HEK293 (cell line): ENCODE results near the gene AKAP6.

ENCODE experiments used
- CTCF ChIA-PET: fragments of 350-600 bp; formaldehyde crosslinking; extraction: SDS; loops from one replicate; lab custom pipeline; 2021; ENCODE audit warnings: antibody characterized with exemption; lab: Yijun Ruan, JAX
- POLR2A ChIA-PET: fragments of 300-600 bp; formaldehyde crosslinking; extraction: SDS; loops from one replicate; lab custom pipeline; 2020; ENCODE audit warnings: antibody characterized with exemption, inconsistent platforms; lab: Yijun Ruan, JAX
- H3K27ac ChIP-seq: fragments of 200-500 bp; sonication (Bioruptor generic); 2 replicates; pipeline ENCODE4 v1.5.1; 2014; ENCODE audit warnings: low read depth, low read length, control low read depth, inconsistent platforms; ENCODE audit errors: extremely low read depth
- H3K36me3 ChIP-seq, 2 experiments: fragments of 200-500 bp in 1 of 2; sonication (Bioruptor generic) in 1 of 2; 1 replicate in 1 of 2; 2 replicates in 1 of 2; pipeline ENCODE4 v1.5.1; 2014 to 2017; ENCODE audit warnings: inconsistent platforms in 2 of 2, low read length in 2 of 2; ENCODE audit not compliant: control insufficient read depth in 2 of 2, insufficient read depth in 1 of 2
- H3K4me1 ChIP-seq: fragments of 200-500 bp; sonication (Bioruptor generic); 2 replicates; pipeline ENCODE4 v1.5.1; 2014; ENCODE audit warnings: mild to moderate bottlenecking, low read length, inconsistent platforms; ENCODE audit not compliant: control insufficient read depth, insufficient read depth
- H3K4me3 ChIP-seq: 2 replicates; pipeline ENCODE4 v1.5.1; 2011; ENCODE audit warnings: low read depth, mild to moderate bottlenecking, control low read depth, low read length, moderate library complexity
- H3K9me3 ChIP-seq: fragments of 200-500 bp; sonication (Bioruptor generic); 2 replicates; pipeline ENCODE4 v1.5.1; 2014; ENCODE audit warnings: low read depth, low read length, inconsistent platforms; ENCODE audit not compliant: control insufficient read depth, insufficient read depth
- PRDM1 ChIP-seq: fragments of 450-650 bp; formaldehyde crosslinking; IDR thresholded peaks from 2 replicates; pipeline ENCODE4; 2016; ENCODE audit warnings: missing biosample characterization, missing genetic modification characterization
- SCRT2 ChIP-seq: fragments of 450-650 bp; formaldehyde crosslinking; IDR thresholded peaks from 2 replicates; pipeline ENCODE4 v1.5.1; 2016; ENCODE audit warnings: missing biosample characterization, missing genetic modification characterization
- ZBTB8A ChIP-seq: fragments of 450-650 bp; formaldehyde crosslinking; IDR thresholded peaks from 2 replicates; pipeline ENCODE4 v1.5.1; 2016; ENCODE audit warnings: missing biosample characterization, missing genetic modification characterization
- ZFP37 ChIP-seq: fragments of 450-650 bp; formaldehyde crosslinking; IDR thresholded peaks from 2 replicates; pipeline ENCODE4 v1.5.1; 2016; ENCODE audit warnings: missing biosample characterization, missing genetic modification characterization
- ZNF140 ChIP-seq: fragments of 450-650 bp; formaldehyde crosslinking; IDR thresholded peaks from 2 replicates; pipeline ENCODE4 v1.5.1; 2016; ENCODE audit warnings: missing biosample characterization, missing genetic modification characterization
- ZNF169 ChIP-seq: fragments of 450-650 bp; formaldehyde crosslinking; IDR thresholded peaks from 2 replicates; pipeline ENCODE4 v1.5.1; 2016; ENCODE audit warnings: missing biosample characterization, missing genetic modification characterization
- ZNF202 ChIP-seq: fragments of 450-650 bp; formaldehyde crosslinking; IDR thresholded peaks from 2 replicates; pipeline ENCODE4 v1.5.1; 2016; ENCODE audit warnings: missing biosample characterization, missing genetic modification characterization, borderline replicate concordance
- ZNF266 ChIP-seq: fragments of 450-650 bp; formaldehyde crosslinking; IDR thresholded peaks from 2 replicates; pipeline ENCODE4 v1.5.1; 2016; ENCODE audit warnings: missing biosample characterization, missing genetic modification characterization, low read depth
- ZNF473 ChIP-seq: fragments of 450-650 bp; formaldehyde crosslinking; IDR thresholded peaks from 2 replicates; pipeline ENCODE4 v1.5.1; 2017; ENCODE audit warnings: missing biosample characterization, missing genetic modification characterization
- ZNF521 ChIP-seq: fragments of 450-650 bp; formaldehyde crosslinking; IDR thresholded peaks from 2 replicates; pipeline ENCODE4 v1.5.1; 2017; ENCODE audit warnings: missing biosample characterization, mild to moderate bottlenecking, missing genetic modification characterization
- ZNF555 ChIP-seq: fragments of 450-650 bp; formaldehyde crosslinking; conservative IDR thresholded peaks from 2 replicates; pipeline ENCODE4 v1.5.1; 2017; ENCODE audit warnings: missing biosample characterization, mild to moderate bottlenecking, missing genetic modification characterization, inconsistent platforms
- ZNF624 ChIP-seq: fragments of 450-650 bp; formaldehyde crosslinking; IDR thresholded peaks from 2 replicates; pipeline ENCODE4 v1.5.1; 2017; ENCODE audit warnings: missing biosample characterization, missing genetic modification characterization
- ZNF654 ChIP-seq: fragments of 450-650 bp; formaldehyde crosslinking; IDR thresholded peaks from 2 replicates; pipeline ENCODE4 v1.5.1; 2016; ENCODE audit warnings: low read depth, missing biosample characterization, missing genetic modification characterization
- ZNF747 ChIP-seq: fragments of 450-650 bp; formaldehyde crosslinking; IDR thresholded peaks from 2 replicates; pipeline ENCODE4 v1.5.1; 2016; ENCODE audit warnings: missing biosample characterization, missing genetic modification characterization
- TF ChIP-seq, protein P1 (sequence below): fragments of 450-650 bp; formaldehyde crosslinking; IDR thresholded peaks from 2 replicates; pipeline ENCODE4 v1.5.1; 2016; ENCODE audit warnings: missing biosample characterization, missing genetic modification characterization
- TF ChIP-seq, protein P2 (sequence below): sonication (generic); formaldehyde crosslinking; IDR thresholded peaks from 2 replicates; pipeline ENCODE4 v1.8.1; 2022; ENCODE audit warnings: mild to moderate bottlenecking, moderate library complexity, missing genetic modification reagents
- TF ChIP-seq, protein P3 (sequence below): fragments of 450-650 bp; formaldehyde crosslinking; IDR thresholded peaks from 2 replicates; pipeline ENCODE4 v1.5.1; 2017; ENCODE audit warnings: missing biosample characterization, missing genetic modification characterization
- TF ChIP-seq, protein P4 (sequence below): fragments of 450-650 bp; formaldehyde crosslinking; conservative IDR thresholded peaks from 2 replicates; pipeline ENCODE4 v1.5.1; 2016; ENCODE audit warnings: low read depth, missing biosample characterization, missing genetic modification characterization
- TF ChIP-seq, protein P5 (sequence below): fragments of 450-650 bp; formaldehyde crosslinking; IDR thresholded peaks from 2 replicates; pipeline ENCODE4 v1.5.1; 2016; ENCODE audit warnings: missing biosample characterization, missing genetic modification characterization
- TF ChIP-seq, protein P6 (sequence below): fragments of 450-650 bp; formaldehyde crosslinking; IDR thresholded peaks from 2 replicates; pipeline ENCODE4 v1.5.1; 2016; ENCODE audit warnings: missing biosample characterization, missing genetic modification characterization

The AKAP6 gene

DNA sequence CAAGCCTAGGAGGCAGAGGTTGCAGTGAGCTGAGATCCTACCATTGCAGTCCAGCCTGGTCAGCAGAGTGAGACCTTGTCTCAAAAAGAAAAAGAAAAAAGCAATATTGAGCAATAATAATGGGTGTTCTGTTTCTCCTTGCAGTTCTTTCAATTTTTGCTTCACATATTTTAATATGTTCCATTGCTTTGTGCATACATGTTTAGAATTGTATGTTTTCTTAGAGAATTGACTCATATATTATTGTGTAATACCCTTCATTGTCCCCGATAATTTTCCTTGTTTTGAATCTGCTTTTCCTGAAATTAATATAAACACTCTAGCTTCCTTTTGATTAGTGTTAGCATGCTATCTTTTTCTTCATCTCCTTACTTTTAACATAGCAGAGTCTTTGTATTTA is 471.2 kb downstream of the AKAP6 start:
- Histone ChIP-seq H3K36me3 (no peaks in the 10 kb centered on the region), H3K9me3 (no peaks in the 10 kb centered on the region), H3K27ac (no peak overlapping the region), H3K4me3 (no peak overlapping the region), H3K4me1 (peaks cover 7% of the 10 kb centered on the region)
- CTCF ChIA-PET: no interaction called here
- POLR2A ChIA-PET: no interaction called here
- no peak for TF ChIP-seq ZNF169 (tag by site-specific recombination)
- no peak for TF ChIP-seq ZNF140 (tag by site-specific recombination)
- TF ChIP-seq, protein P1, sequence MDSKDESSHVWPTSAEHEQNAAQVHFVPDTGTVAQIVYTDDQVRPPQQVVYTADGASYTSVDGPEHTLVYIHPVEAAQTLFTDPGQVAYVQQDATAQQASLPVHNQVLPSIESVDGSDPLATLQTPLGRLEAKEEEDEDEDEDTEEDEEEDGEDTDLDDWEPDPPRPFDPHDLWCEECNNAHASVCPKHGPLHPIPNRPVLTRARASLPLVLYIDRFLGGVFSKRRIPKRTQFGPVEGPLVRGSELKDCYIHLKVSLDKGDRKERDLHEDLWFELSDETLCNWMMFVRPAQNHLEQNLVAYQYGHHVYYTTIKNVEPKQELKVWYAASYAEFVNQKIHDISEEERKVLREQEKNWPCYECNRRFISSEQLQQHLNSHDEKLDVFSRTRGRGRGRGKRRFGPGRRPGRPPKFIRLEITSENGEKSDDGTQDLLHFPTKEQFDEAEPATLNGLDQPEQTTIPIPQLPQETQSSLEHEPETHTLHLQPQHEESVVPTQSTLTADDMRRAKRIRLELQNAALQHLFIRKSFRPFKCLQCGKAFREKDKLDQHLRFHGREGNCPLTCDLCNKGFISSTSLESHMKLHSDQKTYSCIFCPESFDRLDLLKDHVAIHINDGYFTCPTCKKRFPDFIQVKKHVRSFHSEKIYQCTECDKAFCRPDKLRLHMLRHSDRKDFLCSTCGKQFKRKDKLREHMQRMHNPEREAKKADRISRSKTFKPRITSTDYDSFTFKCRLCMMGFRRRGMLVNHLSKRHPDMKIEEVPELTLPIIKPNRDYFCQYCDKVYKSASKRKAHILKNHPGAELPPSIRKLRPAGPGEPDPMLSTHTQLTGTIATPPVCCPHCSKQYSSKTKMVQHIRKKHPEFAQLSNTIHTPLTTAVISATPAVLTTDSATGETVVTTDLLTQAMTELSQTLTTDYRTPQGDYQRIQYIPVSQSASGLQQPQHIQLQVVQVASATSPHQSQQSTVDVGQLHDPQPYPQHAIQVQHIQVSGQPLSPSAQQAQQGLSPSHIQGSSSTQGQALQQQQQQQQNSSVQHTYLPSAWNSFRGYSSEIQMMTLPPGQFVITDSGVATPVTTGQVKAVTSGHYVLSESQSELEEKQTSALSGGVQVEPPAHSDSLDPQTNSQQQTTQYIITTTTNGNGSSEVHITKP (tag by site-specific recombination): no peak
- no peak for TF ChIP-seq ZNF747 (tag by site-specific recombination)
- TF ChIP-seq SCRT2: no peak
- TF ChIP-seq, protein P2, sequence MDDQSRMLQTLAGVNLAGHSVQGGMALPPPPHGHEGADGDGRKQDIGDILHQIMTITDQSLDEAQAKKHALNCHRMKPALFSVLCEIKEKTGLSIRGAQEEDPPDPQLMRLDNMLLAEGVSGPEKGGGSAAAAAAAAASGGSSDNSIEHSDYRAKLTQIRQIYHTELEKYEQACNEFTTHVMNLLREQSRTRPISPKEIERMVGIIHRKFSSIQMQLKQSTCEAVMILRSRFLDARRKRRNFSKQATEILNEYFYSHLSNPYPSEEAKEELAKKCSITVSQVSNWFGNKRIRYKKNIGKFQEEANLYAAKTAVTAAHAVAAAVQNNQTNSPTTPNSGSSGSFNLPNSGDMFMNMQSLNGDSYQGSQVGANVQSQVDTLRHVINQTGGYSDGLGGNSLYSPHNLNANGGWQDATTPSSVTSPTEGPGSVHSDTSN (CRISPR knock-in tag): no peak
- no peak for TF ChIP-seq ZNF266

DNA sequence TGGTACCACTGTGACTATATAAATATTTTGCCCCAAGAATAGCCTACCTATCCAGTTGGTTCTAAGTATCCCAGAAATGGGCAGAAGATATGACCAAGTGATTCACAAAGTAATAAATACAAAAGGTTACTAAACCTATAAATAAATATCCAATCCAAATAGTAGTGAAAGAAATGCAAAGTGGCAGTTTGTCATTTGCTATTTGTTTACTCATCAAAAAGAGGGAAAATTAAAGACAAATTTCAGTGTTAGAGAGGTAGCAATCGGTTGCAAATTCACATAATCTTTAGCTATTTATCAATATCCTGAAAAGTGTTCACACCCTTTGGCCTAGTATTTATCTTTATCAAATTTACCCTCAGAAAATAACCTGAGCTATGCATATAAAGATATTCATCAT is 473.2 kb downstream of the AKAP6 start:
- H3K4me1 ChIP-seq: peaks cover 7% of the 10 kb centered on the region
- H3K27ac ChIP-seq: no peak overlapping the region
- ChIA-PET CTCF (no interaction called here), POLR2A (no interaction called here)
- H3K9me3 ChIP-seq: no peaks in the 10 kb centered on the region
- no peak overlapping the region for H3K4me3 ChIP-seq
- H3K36me3 ChIP-seq: no peaks in the 10 kb centered on the region
- TF ChIP-seq, protein P3, sequence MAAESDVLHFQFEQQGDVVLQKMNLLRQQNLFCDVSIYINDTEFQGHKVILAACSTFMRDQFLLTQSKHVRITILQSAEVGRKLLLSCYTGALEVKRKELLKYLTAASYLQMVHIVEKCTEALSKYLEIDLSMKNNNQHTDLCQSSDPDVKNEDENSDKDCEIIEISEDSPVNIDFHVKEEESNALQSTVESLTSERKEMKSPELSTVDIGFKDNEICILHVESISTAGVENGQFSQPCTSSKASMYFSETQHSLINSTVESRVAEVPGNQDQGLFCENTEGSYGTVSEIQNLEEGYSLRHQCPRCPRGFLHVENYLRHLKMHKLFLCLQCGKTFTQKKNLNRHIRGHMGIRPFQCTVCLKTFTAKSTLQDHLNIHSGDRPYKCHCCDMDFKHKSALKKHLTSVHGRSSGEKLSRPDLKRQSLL (tag by site-specific recombination): no peak
- TF ChIP-seq, protein P4, sequence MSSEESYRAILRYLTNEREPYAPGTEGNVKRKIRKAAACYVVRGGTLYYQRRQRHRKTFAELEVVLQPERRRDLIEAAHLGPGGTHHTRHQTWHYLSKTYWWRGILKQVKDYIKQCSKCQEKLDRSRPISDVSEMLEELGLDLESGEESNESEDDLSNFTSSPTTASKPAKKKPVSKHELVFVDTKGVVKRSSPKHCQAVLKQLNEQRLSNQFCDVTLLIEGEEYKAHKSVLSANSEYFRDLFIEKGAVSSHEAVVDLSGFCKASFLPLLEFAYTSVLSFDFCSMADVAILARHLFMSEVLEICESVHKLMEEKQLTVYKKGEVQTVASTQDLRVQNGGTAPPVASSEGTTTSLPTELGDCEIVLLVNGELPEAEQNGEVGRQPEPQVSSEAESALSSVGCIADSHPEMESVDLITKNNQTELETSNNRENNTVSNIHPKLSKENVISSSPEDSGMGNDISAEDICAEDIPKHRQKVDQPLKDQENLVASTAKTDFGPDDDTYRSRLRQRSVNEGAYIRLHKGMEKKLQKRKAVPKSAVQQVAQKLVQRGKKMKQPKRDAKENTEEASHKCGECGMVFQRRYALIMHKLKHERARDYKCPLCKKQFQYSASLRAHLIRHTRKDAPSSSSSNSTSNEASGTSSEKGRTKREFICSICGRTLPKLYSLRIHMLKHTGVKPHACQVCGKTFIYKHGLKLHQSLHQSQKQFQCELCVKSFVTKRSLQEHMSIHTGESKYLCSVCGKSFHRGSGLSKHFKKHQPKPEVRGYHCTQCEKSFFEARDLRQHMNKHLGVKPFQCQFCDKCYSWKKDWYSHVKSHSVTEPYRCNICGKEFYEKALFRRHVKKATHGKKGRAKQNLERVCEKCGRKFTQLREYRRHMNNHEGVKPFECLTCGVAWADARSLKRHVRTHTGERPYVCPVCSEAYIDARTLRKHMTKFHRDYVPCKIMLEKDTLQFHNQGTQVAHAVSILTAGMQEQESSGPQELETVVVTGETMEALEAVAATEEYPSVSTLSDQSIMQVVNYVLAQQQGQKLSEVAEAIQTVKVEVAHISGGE: no peak
- TF ChIP-seq, protein P5, sequence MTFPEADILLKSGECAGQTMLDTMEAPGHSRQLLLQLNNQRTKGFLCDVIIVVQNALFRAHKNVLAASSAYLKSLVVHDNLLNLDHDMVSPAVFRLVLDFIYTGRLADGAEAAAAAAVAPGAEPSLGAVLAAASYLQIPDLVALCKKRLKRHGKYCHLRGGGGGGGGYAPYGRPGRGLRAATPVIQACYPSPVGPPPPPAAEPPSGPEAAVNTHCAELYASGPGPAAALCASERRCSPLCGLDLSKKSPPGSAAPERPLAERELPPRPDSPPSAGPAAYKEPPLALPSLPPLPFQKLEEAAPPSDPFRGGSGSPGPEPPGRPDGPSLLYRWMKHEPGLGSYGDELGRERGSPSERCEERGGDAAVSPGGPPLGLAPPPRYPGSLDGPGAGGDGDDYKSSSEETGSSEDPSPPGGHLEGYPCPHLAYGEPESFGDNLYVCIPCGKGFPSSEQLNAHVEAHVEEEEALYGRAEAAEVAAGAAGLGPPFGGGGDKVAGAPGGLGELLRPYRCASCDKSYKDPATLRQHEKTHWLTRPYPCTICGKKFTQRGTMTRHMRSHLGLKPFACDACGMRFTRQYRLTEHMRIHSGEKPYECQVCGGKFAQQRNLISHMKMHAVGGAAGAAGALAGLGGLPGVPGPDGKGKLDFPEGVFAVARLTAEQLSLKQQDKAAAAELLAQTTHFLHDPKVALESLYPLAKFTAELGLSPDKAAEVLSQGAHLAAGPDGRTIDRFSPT (tag by site-specific recombination): no peak
- TF ChIP-seq ZNF473 (tag by site-specific recombination): no peak
- TF ChIP-seq ZNF521 (tag by site-specific recombination): no peak
- TF ChIP-seq ZFP37 (tag by site-specific recombination): no peak
- no peak for TF ChIP-seq ZNF624 (tag by site-specific recombination)
- no peak for TF ChIP-seq ZNF654 (tag by site-specific recombination)
- no peak for TF ChIP-seq ZNF555 (tag by site-specific recombination)
- no peak for TF ChIP-seq ZBTB8A (tag by site-specific recombination)
- no peak for TF ChIP-seq PRDM1
- TF ChIP-seq ZNF202 (tag by site-specific recombination): no peak
- TF ChIP-seq ZNF747 (tag by site-specific recombination): no peak
- TF ChIP-seq, protein P6, sequence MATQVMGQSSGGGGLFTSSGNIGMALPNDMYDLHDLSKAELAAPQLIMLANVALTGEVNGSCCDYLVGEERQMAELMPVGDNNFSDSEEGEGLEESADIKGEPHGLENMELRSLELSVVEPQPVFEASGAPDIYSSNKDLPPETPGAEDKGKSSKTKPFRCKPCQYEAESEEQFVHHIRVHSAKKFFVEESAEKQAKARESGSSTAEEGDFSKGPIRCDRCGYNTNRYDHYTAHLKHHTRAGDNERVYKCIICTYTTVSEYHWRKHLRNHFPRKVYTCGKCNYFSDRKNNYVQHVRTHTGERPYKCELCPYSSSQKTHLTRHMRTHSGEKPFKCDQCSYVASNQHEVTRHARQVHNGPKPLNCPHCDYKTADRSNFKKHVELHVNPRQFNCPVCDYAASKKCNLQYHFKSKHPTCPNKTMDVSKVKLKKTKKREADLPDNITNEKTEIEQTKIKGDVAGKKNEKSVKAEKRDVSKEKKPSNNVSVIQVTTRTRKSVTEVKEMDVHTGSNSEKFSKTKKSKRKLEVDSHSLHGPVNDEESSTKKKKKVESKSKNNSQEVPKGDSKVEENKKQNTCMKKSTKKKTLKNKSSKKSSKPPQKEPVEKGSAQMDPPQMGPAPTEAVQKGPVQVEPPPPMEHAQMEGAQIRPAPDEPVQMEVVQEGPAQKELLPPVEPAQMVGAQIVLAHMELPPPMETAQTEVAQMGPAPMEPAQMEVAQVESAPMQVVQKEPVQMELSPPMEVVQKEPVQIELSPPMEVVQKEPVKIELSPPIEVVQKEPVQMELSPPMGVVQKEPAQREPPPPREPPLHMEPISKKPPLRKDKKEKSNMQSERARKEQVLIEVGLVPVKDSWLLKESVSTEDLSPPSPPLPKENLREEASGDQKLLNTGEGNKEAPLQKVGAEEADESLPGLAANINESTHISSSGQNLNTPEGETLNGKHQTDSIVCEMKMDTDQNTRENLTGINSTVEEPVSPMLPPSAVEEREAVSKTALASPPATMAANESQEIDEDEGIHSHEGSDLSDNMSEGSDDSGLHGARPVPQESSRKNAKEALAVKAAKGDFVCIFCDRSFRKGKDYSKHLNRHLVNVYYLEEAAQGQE (tag by site-specific recombination): no peak
